Hematopoietic multipotent progenitor cell treated with erythropoietin and hydrocortisone succinate and interleukin-3 and kit ligand, for 15 days (in vitro differentiated cells): ENCODE data around the gene LILRA5.
"Not testable (repeated sequence)": the region's sequence is repeated elsewhere in the genome, so short reads cannot be mapped to it uniquely, and the experiment has no call there.

Experiments used
- DNase-seq: peaks from one replicate; pipeline ENCODE4 v3.0.0-alpha.2; 2015; ENCODE audit warnings: low spot score

The LILRA5 gene

GRCh38 chr19:54333586-54334298 is 20.8 kb upstream of the LILRA5 start:
- no peak for DNase-seq

- no peak for DNase-seq
These were observed 19.2 kb upstream of the LILRA5 start for GRCh38 chr19:54332149-54332548.

GRCh38 chr19:54331626-54332025 is 18.7 kb upstream of the LILRA5 start:
- no peak for DNase-seq

GRCh38 chr19:54329476-54330165 is 16.7 kb upstream of the LILRA5 start:
- DNase-seq: no peak

- not testable (repeated sequence) for DNase-seq
These were observed 15.8 kb upstream of the LILRA5 start for GRCh38 chr19:54328781-54329180.

GRCh38 chr19:54325631-54326030 is 12.7 kb upstream of the LILRA5 start:
- DNase-seq: no peak

- DNase-seq: peak; percentile 50
These were observed 12.2 kb upstream of the LILRA5 start for GRCh38 chr19:54325194-54325621.

- DNase-seq: no peak
These were observed 11.1 kb upstream of the LILRA5 start for GRCh38 chr19:54324071-54324470.

GRCh38 chr19:54322934-54323333 is 10.0 kb upstream of the LILRA5 start:
- not testable (repeated sequence) for DNase-seq

- DNase-seq: not testable (repeated sequence)
These were observed 9.3 kb upstream of the LILRA5 start for GRCh38 chr19:54322295-54322694.

- DNase-seq: no peak
These were observed 7.1 kb upstream of the LILRA5 start for GRCh38 chr19:54319892-54320670.

- DNase-seq: no peak
These were observed 6.1 kb upstream of the LILRA5 start for GRCh38 chr19:54319049-54319448.

- no peak for DNase-seq
These were observed 4.9 kb upstream of the LILRA5 start for GRCh38 chr19:54317965-54318240.

GRCh38 chr19:54317108-54317964 is 4.4 kb upstream of the LILRA5 start:
- DNase-seq: no peak

- DNase-seq: no peak
These were observed 3.8 kb upstream of the LILRA5 start for GRCh38 chr19:54316746-54317107.

GRCh38 chr19:54315956-54316355 is 3.0 kb upstream of the LILRA5 start:
- no peak for DNase-seq

GRCh38 chr19:54312011-54312410 is 955 bp downstream of the LILRA5 start:
- no peak for DNase-seq

GRCh38 chr19:54311486-54311885 is 1.5 kb downstream of the LILRA5 start:
- no peak for DNase-seq

GRCh38 chr19:54310543-54310942 is 2.4 kb downstream of the LILRA5 start:
- DNase-seq: no peak

GRCh38 chr19:54309811-54310210 is 3.2 kb downstream of the LILRA5 start:
- no peak for DNase-seq

GRCh38 chr19:54307389-54308020 is 5.5 kb downstream of the LILRA5 start:
- DNase-seq: no peak

- DNase-seq: no peak
These were observed 7.8 kb downstream of the LILRA5 start for GRCh38 chr19:54305141-54305540.
